HEK293 (cell line): ENCODE results near the gene TRIM66.

Experiments used
- CTCF ChIA-PET: fragments of 350-600 bp; formaldehyde crosslinking; extraction: SDS; loops from one replicate; lab custom pipeline; 2021; ENCODE audit warnings: antibody characterized with exemption; lab: Yijun Ruan, JAX
- POLR2A ChIA-PET: fragments of 300-600 bp; formaldehyde crosslinking; extraction: SDS; loops from one replicate; lab custom pipeline; 2020; ENCODE audit warnings: antibody characterized with exemption, inconsistent platforms; lab: Yijun Ruan, JAX
- H3K27ac ChIP-seq: fragments of 200-500 bp; sonication (Bioruptor generic); 2 replicates; pipeline ENCODE4 v1.5.1; 2014; ENCODE audit warnings: low read depth, low read length, control low read depth, inconsistent platforms; ENCODE audit errors: extremely low read depth
- H3K36me3 ChIP-seq, 2 experiments: fragments of 200-500 bp in 1 of 2; sonication (Bioruptor generic) in 1 of 2; 1 replicate in 1 of 2; 2 replicates in 1 of 2; pipeline ENCODE4 v1.5.1; 2014 to 2017; ENCODE audit warnings: inconsistent platforms in 2 of 2, low read length in 2 of 2; ENCODE audit not compliant: control insufficient read depth in 2 of 2, insufficient read depth in 1 of 2
- H3K4me1 ChIP-seq: fragments of 200-500 bp; sonication (Bioruptor generic); 2 replicates; pipeline ENCODE4 v1.5.1; 2014; ENCODE audit warnings: mild to moderate bottlenecking, low read length, inconsistent platforms; ENCODE audit not compliant: control insufficient read depth, insufficient read depth
- H3K4me3 ChIP-seq: 2 replicates; pipeline ENCODE4 v1.5.1; 2011; ENCODE audit warnings: low read depth, mild to moderate bottlenecking, control low read depth, low read length, moderate library complexity
- H3K9me3 ChIP-seq: fragments of 200-500 bp; sonication (Bioruptor generic); 2 replicates; pipeline ENCODE4 v1.5.1; 2014; ENCODE audit warnings: low read depth, low read length, inconsistent platforms; ENCODE audit not compliant: control insufficient read depth, insufficient read depth
- ATF2 ChIP-seq: fragments of 450-650 bp; formaldehyde crosslinking; IDR thresholded peaks from 2 replicates; pipeline ENCODE4 v1.5.1; 2016; ENCODE audit warnings: missing biosample characterization, missing genetic modification characterization, low read depth
- GLIS2 ChIP-seq: fragments of 450-650 bp; formaldehyde crosslinking; IDR thresholded peaks from 2 replicates; pipeline ENCODE4 v1.5.1; 2016; ENCODE audit warnings: missing biosample characterization, missing genetic modification characterization
- HOXA7 ChIP-seq: sonication (generic); formaldehyde crosslinking; IDR thresholded peaks from 2 replicates; pipeline ENCODE4 v1.8.1; 2022; ENCODE audit warnings: missing genetic modification reagents, borderline replicate concordance
- KLF17 ChIP-seq: fragments of 450-650 bp; formaldehyde crosslinking; IDR thresholded peaks from 2 replicates; pipeline ENCODE4 v1.5.1; 2016; ENCODE audit warnings: missing biosample characterization, missing genetic modification characterization
- MYNN ChIP-seq: fragments of 450-650 bp; formaldehyde crosslinking; IDR thresholded peaks from 2 replicates; pipeline ENCODE4 v1.5.1; 2016; ENCODE audit warnings: missing biosample characterization, missing genetic modification characterization, borderline replicate concordance
- PRDM4 ChIP-seq: fragments of 450-650 bp; formaldehyde crosslinking; IDR thresholded peaks from 2 replicates; pipeline ENCODE4 v1.5.1; 2017; ENCODE audit warnings: missing biosample characterization, missing genetic modification characterization
- SP7 ChIP-seq: fragments of 450-650 bp; formaldehyde crosslinking; IDR thresholded peaks from 2 replicates; pipeline ENCODE4 v1.5.1; 2016; ENCODE audit warnings: missing biosample characterization, missing genetic modification characterization
- ZFP37 ChIP-seq: fragments of 450-650 bp; formaldehyde crosslinking; IDR thresholded peaks from 2 replicates; pipeline ENCODE4 v1.5.1; 2016; ENCODE audit warnings: missing biosample characterization, missing genetic modification characterization
- ZNF138 ChIP-seq: fragments of 450-650 bp; formaldehyde crosslinking; IDR thresholded peaks from 2 replicates; pipeline ENCODE4 v1.5.1; 2016; ENCODE audit warnings: missing biosample characterization, missing genetic modification characterization, borderline replicate concordance
- ZNF366 ChIP-seq: fragments of 450-650 bp; formaldehyde crosslinking; conservative IDR thresholded peaks from 2 replicates; pipeline ENCODE4 v1.5.1; 2016; ENCODE audit warnings: missing biosample characterization, missing genetic modification characterization
- ZNF423 ChIP-seq: fragments of 450-650 bp; formaldehyde crosslinking; IDR thresholded peaks from 2 replicates; pipeline ENCODE4 v1.5.1; 2016; ENCODE audit warnings: missing biosample characterization, missing genetic modification characterization
- ZSCAN23 ChIP-seq: fragments of 450-650 bp; formaldehyde crosslinking; IDR thresholded peaks from 2 replicates; pipeline ENCODE4 v1.5.1; 2016; ENCODE audit warnings: missing biosample characterization, missing genetic modification characterization
- TF ChIP-seq, protein P1 (sequence below): fragments of 450-650 bp; formaldehyde crosslinking; conservative IDR thresholded peaks from 2 replicates; pipeline ENCODE4 v1.5.1; 2016; ENCODE audit warnings: low read depth, missing biosample characterization, missing genetic modification characterization
- TF ChIP-seq, protein P2 (sequence below): fragments of 450-650 bp; formaldehyde crosslinking; IDR thresholded peaks from 2 replicates; pipeline ENCODE4 v1.5.1; 2016; ENCODE audit warnings: missing biosample characterization, missing genetic modification characterization
- TF ChIP-seq, protein P3 (sequence below): fragments of 450-650 bp; formaldehyde crosslinking; IDR thresholded peaks from 2 replicates; pipeline ENCODE4 v1.5.1; 2016; ENCODE audit warnings: missing biosample characterization, missing genetic modification characterization

The TRIM66 gene

DNA sequence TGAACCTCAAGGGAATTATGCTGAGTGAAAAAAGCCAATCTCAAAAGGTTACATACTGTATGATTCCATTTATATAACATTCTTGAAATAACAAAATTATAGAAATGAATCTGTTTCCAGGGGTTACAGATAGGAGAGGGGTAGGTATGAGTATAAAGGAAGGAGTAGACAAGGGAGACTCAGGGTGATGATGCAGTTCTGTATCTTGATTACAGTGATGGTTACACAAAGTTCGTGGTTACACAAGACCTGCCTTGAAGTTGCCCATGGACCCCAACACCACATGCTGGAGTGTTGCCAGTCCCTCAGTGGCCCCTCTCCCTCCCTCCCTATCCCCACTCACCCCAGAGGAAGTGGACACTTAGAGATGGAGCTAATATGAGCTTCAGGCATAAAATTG lies 108.7 kb downstream of the TRIM66 start (continued):
- TF ChIP-seq, protein P1, sequence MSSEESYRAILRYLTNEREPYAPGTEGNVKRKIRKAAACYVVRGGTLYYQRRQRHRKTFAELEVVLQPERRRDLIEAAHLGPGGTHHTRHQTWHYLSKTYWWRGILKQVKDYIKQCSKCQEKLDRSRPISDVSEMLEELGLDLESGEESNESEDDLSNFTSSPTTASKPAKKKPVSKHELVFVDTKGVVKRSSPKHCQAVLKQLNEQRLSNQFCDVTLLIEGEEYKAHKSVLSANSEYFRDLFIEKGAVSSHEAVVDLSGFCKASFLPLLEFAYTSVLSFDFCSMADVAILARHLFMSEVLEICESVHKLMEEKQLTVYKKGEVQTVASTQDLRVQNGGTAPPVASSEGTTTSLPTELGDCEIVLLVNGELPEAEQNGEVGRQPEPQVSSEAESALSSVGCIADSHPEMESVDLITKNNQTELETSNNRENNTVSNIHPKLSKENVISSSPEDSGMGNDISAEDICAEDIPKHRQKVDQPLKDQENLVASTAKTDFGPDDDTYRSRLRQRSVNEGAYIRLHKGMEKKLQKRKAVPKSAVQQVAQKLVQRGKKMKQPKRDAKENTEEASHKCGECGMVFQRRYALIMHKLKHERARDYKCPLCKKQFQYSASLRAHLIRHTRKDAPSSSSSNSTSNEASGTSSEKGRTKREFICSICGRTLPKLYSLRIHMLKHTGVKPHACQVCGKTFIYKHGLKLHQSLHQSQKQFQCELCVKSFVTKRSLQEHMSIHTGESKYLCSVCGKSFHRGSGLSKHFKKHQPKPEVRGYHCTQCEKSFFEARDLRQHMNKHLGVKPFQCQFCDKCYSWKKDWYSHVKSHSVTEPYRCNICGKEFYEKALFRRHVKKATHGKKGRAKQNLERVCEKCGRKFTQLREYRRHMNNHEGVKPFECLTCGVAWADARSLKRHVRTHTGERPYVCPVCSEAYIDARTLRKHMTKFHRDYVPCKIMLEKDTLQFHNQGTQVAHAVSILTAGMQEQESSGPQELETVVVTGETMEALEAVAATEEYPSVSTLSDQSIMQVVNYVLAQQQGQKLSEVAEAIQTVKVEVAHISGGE (tag by site-specific recombination): no peak
- TF ChIP-seq ZNF423 (tag by site-specific recombination): no peak
- no peak for TF ChIP-seq GLIS2 (tag by site-specific recombination)
- TF ChIP-seq KLF17: no peak
- TF ChIP-seq ATF2 (tag by site-specific recombination): no peak
- TF ChIP-seq, protein P2, sequence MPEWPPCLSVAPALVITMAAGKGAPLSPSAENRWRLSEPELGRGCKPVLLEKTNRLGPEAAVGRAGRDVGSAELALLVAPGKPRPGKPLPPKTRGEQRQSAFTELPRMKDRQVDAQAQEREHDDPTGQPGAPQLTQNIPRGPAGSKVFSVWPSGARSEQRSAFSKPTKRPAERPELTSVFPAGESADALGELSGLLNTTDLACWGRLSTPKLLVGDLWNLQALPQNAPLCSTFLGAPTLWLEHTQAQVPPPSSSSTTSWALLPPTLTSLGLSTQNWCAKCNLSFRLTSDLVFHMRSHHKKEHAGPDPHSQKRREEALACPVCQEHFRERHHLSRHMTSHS (tag by site-specific recombination): no peak
- no peak for TF ChIP-seq ZFP37
- no peak for TF ChIP-seq PRDM4 (tag by site-specific recombination)
- no peak for TF ChIP-seq MYNN
- TF ChIP-seq, protein P3, sequence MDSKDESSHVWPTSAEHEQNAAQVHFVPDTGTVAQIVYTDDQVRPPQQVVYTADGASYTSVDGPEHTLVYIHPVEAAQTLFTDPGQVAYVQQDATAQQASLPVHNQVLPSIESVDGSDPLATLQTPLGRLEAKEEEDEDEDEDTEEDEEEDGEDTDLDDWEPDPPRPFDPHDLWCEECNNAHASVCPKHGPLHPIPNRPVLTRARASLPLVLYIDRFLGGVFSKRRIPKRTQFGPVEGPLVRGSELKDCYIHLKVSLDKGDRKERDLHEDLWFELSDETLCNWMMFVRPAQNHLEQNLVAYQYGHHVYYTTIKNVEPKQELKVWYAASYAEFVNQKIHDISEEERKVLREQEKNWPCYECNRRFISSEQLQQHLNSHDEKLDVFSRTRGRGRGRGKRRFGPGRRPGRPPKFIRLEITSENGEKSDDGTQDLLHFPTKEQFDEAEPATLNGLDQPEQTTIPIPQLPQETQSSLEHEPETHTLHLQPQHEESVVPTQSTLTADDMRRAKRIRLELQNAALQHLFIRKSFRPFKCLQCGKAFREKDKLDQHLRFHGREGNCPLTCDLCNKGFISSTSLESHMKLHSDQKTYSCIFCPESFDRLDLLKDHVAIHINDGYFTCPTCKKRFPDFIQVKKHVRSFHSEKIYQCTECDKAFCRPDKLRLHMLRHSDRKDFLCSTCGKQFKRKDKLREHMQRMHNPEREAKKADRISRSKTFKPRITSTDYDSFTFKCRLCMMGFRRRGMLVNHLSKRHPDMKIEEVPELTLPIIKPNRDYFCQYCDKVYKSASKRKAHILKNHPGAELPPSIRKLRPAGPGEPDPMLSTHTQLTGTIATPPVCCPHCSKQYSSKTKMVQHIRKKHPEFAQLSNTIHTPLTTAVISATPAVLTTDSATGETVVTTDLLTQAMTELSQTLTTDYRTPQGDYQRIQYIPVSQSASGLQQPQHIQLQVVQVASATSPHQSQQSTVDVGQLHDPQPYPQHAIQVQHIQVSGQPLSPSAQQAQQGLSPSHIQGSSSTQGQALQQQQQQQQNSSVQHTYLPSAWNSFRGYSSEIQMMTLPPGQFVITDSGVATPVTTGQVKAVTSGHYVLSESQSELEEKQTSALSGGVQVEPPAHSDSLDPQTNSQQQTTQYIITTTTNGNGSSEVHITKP: no peak

- H3K27ac ChIP-seq: no peak overlapping the region
- TF ChIP-seq ZNF366 (0 out of 2 replicates have a peak, but pooled peaks have one; percentile 31), HOXA7 (no peak), SP7 (tag by site-specific recombination) (peak; percentile 90), ZSCAN23 (tag by site-specific recombination) (no peak), ZNF138 (tag by site-specific recombination) (no peak)
- TF ChIP-seq, all 188 proteins: peak for 2
- ChIA-PET CTCF (interaction anchor here (0.6 to 5.0 kb wide), 30 partner anchors 8 to 570 kb away, joined by 3 to 54 read pairs (median 5); partner anchors contain the start of gene LMO1), POLR2A (interaction anchor here (1.5 kb wide), 1 partner anchor 122 kb away, joined by 6 read pairs; no protein-coding TSS in a partner anchor)
- Histone ChIP-seq H3K36me3 (no peaks in the 10 kb centered on the region), H3K4me3 (no peak overlapping the region), H3K9me3 (no peaks in the 10 kb centered on the region), H3K4me1 (no peaks in the 10 kb centered on the region)
Measured at GRCh38 chr11:8567602-8568198, 114.8 kb downstream of the TRIM66 start.
